Retina (tissue), 1 donor: ENCODE results near the gene SHROOM3.

Source experiments
- DNase-seq: peaks from one replicate; pipeline ENCODE4 v3.0.0-alpha.2; 2016

SHROOM3 gene

GRCh38 chr4:76729460-76729859 lies 294.4 kb downstream of the SHROOM3 start:
- no peak for DNase-seq

GRCh38 chr4:76729980-76730379 lies 295.0 kb downstream of the SHROOM3 start:
- no peak for DNase-seq

GRCh38 chr4:76732246-76732645 lies 297.2 kb downstream of the SHROOM3 start:
- no peak for DNase-seq

- DNase-seq, result no peak
Measured at GRCh38 chr4:76733068-76733771, 298.2 kb downstream of the SHROOM3 start.

- no peak for DNase-seq
Measured at GRCh38 chr4:76736414-76736813, 301.4 kb downstream of the SHROOM3 start.

- DNase-seq, result no peak
Measured at GRCh38 chr4:76737180-76737579, 302.2 kb downstream of the SHROOM3 start.

GRCh38 chr4:76737771-76738085 lies 302.7 kb downstream of the SHROOM3 start:
- DNase-seq, result no peak

GRCh38 chr4:76738086-76738931 lies 303.3 kb downstream of the SHROOM3 start:
- DNase-seq, result no peak

- DNase-seq, result no peak
Measured at GRCh38 chr4:76740192-76740591, 305.2 kb downstream of the SHROOM3 start.

GRCh38 chr4:76740866-76741662 lies 306.0 kb downstream of the SHROOM3 start:
- DNase-seq, result no peak

GRCh38 chr4:76741663-76742020 lies 306.6 kb downstream of the SHROOM3 start:
- DNase-seq, result no peak

- DNase-seq, result no peak
Measured at GRCh38 chr4:76744241-76744921, 309.4 kb downstream of the SHROOM3 start.

GRCh38 chr4:76745240-76745639 lies 310.2 kb downstream of the SHROOM3 start:
- DNase-seq, result no peak

GRCh38 chr4:76747563-76747962 lies 312.5 kb downstream of the SHROOM3 start:
- no peak for DNase-seq

- peak; percentile 63 for DNase-seq
Measured at GRCh38 chr4:76748649-76749048, 313.6 kb downstream of the SHROOM3 start.

- no peak for DNase-seq
Measured at GRCh38 chr4:76749355-76749754, 314.3 kb downstream of the SHROOM3 start.

- no peak for DNase-seq
Measured at GRCh38 chr4:76750716-76751115, 315.7 kb downstream of the SHROOM3 start.

- no peak for DNase-seq
Measured at GRCh38 chr4:76751612-76752343, 316.7 kb downstream of the SHROOM3 start.

- DNase-seq, result no peak
Measured at GRCh38 chr4:76752861-76753501, 318.0 kb downstream of the SHROOM3 start.

GRCh38 chr4:76753814-76754213 lies 318.8 kb downstream of the SHROOM3 start:
- no peak for DNase-seq

GRCh38 chr4:76754439-76754838 lies 319.4 kb downstream of the SHROOM3 start:
- DNase-seq, result no peak

- no peak for DNase-seq
Measured at GRCh38 chr4:76755756-76756155, 320.7 kb downstream of the SHROOM3 start.
